SK-N-SH (cell line): ENCODE data around the gene PTPRG. TPM values are rescaled to one million over a fixed set of nuclear protein-coding genes. Genes with fewer than 3 reads are reported as not detected.

Experiments
- CTCF ChIA-PET: fragments of 300-600, 350-600 bp; formaldehyde crosslinking; extraction: SDS; loops from one replicate; lab custom pipeline; 2021; lab: Yijun Ruan, JAX
- POLR2A ChIA-PET: fragments of 350-600 bp; sonication (Branson Sonifier 250); formaldehyde crosslinking; extraction: SDS; loops from one replicate; lab custom pipeline; 2020; ENCODE audit warnings: antibody characterized with exemption, inconsistent platforms; lab: Yijun Ruan, JAX
- DNase-seq: peaks from one replicate; pipeline ENCODE4 v3.0.0; 2012
- H2AFZ ChIP-seq: fragments of 200-600 bp; sonication (generic); 2 replicates; pipeline ENCODE4 v1.8.1; 2016; ENCODE audit warnings: antibody characterized with exemption, mild to moderate bottlenecking, low read depth
- H3F3A ChIP-seq: fragments of 200-600 bp; sonication (generic); replicated peaks from 2 replicates; pipeline ENCODE3; 2016; ENCODE audit warnings: antibody characterized with exemption, mild to moderate bottlenecking; ENCODE audit not compliant: insufficient read depth
- H3K27ac ChIP-seq, 2 experiments: fragments of 200-500 bp in 1 of 2; fragments of 200-600 bp in 1 of 2; sonication (Bioruptor generic) in 1 of 2; sonication (generic), shearing (Covaris generic) in 1 of 2; 2 replicates each; pipeline versions ENCODE4 v1.5.1 to v1.6.1; 2014 to 2016; ENCODE audit warnings: low read depth in 2 of 2, inconsistent platforms in 1 of 2, low read length in 1 of 2, mild to moderate bottlenecking in 1 of 2, mixed read lengths in 1 of 2
- H3K27me3 ChIP-seq: fragments of 200-600 bp; sonication (generic), shearing (Covaris generic); 2 replicates; pipeline ENCODE4 v1.6.1; 2016; ENCODE audit warnings: mixed run types; ENCODE audit not compliant: insufficient read depth
- H3K36me3 ChIP-seq, 2 experiments: fragments of 200-500 bp in 1 of 2; fragments of 200-600 bp in 1 of 2; sonication (Bioruptor generic) in 1 of 2; sonication (generic) in 1 of 2; replicated peaks in 1 of 2; 2 replicates each; pipeline versions ENCODE3 to v1.5.1; 2014 to 2016; ENCODE audit warnings: low read length in 1 of 2, mild to moderate bottlenecking in 1 of 2; ENCODE audit not compliant: insufficient read depth in 2 of 2, control insufficient read depth in 1 of 2
- H3K4me1 ChIP-seq, 2 experiments: fragments of 200-500 bp in 1 of 2; fragments of 200-600 bp in 1 of 2; sonication (Bioruptor generic) in 1 of 2; sonication (generic), shearing (Covaris generic) in 1 of 2; 2 replicates each; pipeline versions ENCODE4 v1.5.1 to v1.6.1; 2014 to 2016; ENCODE audit warnings: low read depth in 1 of 2, low read length in 1 of 2, mixed run types in 1 of 2; ENCODE audit not compliant: insufficient read depth in 2 of 2, control insufficient read depth in 1 of 2
- H3K4me2 ChIP-seq: fragments of 200-600 bp; sonication (generic), shearing (Covaris generic); 2 replicates; pipeline ENCODE4 v1.6.1; 2017; ENCODE audit warnings: mixed run types
- H3K4me3 ChIP-seq, 2 experiments: fragments of 200-500 bp in 1 of 2; fragments of 200-600 bp in 1 of 2; sonication (Bioruptor generic) in 1 of 2; sonication (generic), shearing (Covaris generic) in 1 of 2; 2 replicates each; pipeline versions ENCODE4 v1.5.1 to v1.8.1; 2014 to 2016; ENCODE audit warnings: low read depth in 2 of 2, inconsistent platforms in 1 of 2, low read length in 1 of 2, mild to moderate bottlenecking in 1 of 2, mixed read lengths in 1 of 2, moderate library complexity in 1 of 2
- H3K79me2 ChIP-seq: fragments of 200-600 bp; sonication (generic); 2 replicates; pipeline ENCODE4 v1.8.1; 2017; ENCODE audit warnings: mild to moderate bottlenecking; ENCODE audit not compliant: insufficient read depth
- H3K9ac ChIP-seq: fragments of 200-600 bp; sonication (generic); 2 replicates; pipeline ENCODE4 v1.6.1; 2017; ENCODE audit warnings: mixed run types
- H3K9me2 ChIP-seq: fragments of 200-600 bp; sonication (generic); 2 replicates; pipeline ENCODE4 v1.6.1; 2017; ENCODE audit warnings: mixed run types
- H3K9me3 ChIP-seq: fragments of 200-600 bp; sonication (generic); 2 replicates; pipeline ENCODE4 v1.6.1; 2017; ENCODE audit warnings: mixed run types, mild to moderate bottlenecking, moderate library complexity
- H4K20me1 ChIP-seq: fragments of 200-600 bp; sonication (generic); 2 replicates; pipeline ENCODE4 v1.6.1; 2017; ENCODE audit warnings: mild to moderate bottlenecking, mixed run types; ENCODE audit not compliant: insufficient read depth
- CHD2 ChIP-seq: fragments of 150-350 bp; IDR thresholded peaks from 2 replicates; pipeline ENCODE4 v1.6.1; 2018; ENCODE audit warnings: low read length; ENCODE audit not compliant: partially characterized antibody
- ELF1 ChIP-seq: IDR thresholded peaks from 2 replicates; pipeline ENCODE4 v1.4.0; 2012
- EP300 ChIP-seq, 2 experiments: IDR thresholded peaks; 2 replicates each; pipeline versions ENCODE4 v1.4.0 to v1.6.1; 2012; ENCODE audit warnings: borderline replicate concordance in 1 of 2, low read depth in 1 of 2, low read length in 1 of 2
- EZH2phosphoT487 ChIP-seq: fragments of 200-600 bp; sonication (generic); IDR thresholded peaks from 2 replicates; pipeline ENCODE4 v1.6.1; 2017; ENCODE audit warnings: low read depth, mixed run types, mild to moderate bottlenecking, antibody characterized with exemption, moderate library complexity, borderline replicate concordance
- FOXJ3 ChIP-seq: sonication (generic); formaldehyde crosslinking; IDR thresholded peaks from 2 replicates; pipeline ENCODE4 v1.5.1; 2020; ENCODE audit warnings: mild to moderate bottlenecking, missing genetic modification reagents
- FOXM1 ChIP-seq: IDR thresholded peaks from 2 replicates; pipeline ENCODE4 v1.4.0; 2012; ENCODE audit warnings: low read depth, mild to moderate bottlenecking
- GABPA ChIP-seq: IDR thresholded peaks from 2 replicates; pipeline ENCODE4 v1.4.0; 2012; ENCODE audit warnings: low read depth, mild to moderate bottlenecking
- GATA2 ChIP-seq: sonication (generic); formaldehyde crosslinking; IDR thresholded peaks from 2 replicates; pipeline ENCODE4 v1.5.0; 2020; ENCODE audit warnings: mild to moderate bottlenecking, missing genetic modification reagents
- JUND ChIP-seq: IDR thresholded peaks from 2 replicates; pipeline ENCODE4 v1.4.0; 2012
- MEF2A ChIP-seq: IDR thresholded peaks from 2 replicates; pipeline ENCODE4 v1.4.0; 2012; ENCODE audit warnings: low read depth, borderline replicate concordance
- MXI1 ChIP-seq: IDR thresholded peaks from 2 replicates; pipeline ENCODE4 v1.6.1; 2012; ENCODE audit warnings: mild to moderate bottlenecking, low read depth, low read length, improper control_type of control experiment
- NFIC ChIP-seq: IDR thresholded peaks from 2 replicates; pipeline ENCODE4 v1.4.0; 2012; ENCODE audit warnings: borderline replicate concordance
- NRF1 ChIP-seq: IDR thresholded peaks from 2 replicates; pipeline ENCODE4 v1.6.1; 2012; ENCODE audit warnings: low read depth, mild to moderate bottlenecking, low read length
- SIN3A ChIP-seq: IDR thresholded peaks from 2 replicates; pipeline ENCODE4 v1.6.1; 2012; ENCODE audit warnings: low read depth, mild to moderate bottlenecking, low read length, moderate library complexity, borderline replicate concordance
- SMC3 ChIP-seq: IDR thresholded peaks from 2 replicates; pipeline ENCODE4 v1.6.1; 2012; ENCODE audit warnings: low read depth, low read length, improper control_type of control experiment
- TAF1 ChIP-seq: IDR thresholded peaks from 2 replicates; pipeline ENCODE4 v1.6.1; 2012; ENCODE audit warnings: low read depth, mild to moderate bottlenecking, low read length, moderate library complexity, borderline replicate concordance
- TCF12 ChIP-seq: IDR thresholded peaks from 2 replicates; pipeline ENCODE4 v1.4.0; 2012
- TEAD4 ChIP-seq: IDR thresholded peaks from 2 replicates; pipeline ENCODE4 v1.4.0; 2012; ENCODE audit warnings: mild to moderate bottlenecking, borderline replicate concordance; ENCODE audit not compliant: insufficient read depth
- WGBS: methylation state at CpG from one replicate; pipeline ENCODE4 v1.1.6; 2017; ENCODE audit warnings: low lambda C conversion rate; 5-methylcytosine and 5-hydroxymethylcytosine counted together
- polyA plus RNA-seq, 3 experiments: library from polyadenylated mRNA; depleted of rRNA; stranded (reverse); fragments of >200 nt; gene quantifications; 2 replicates each; pipeline ENCODE4 v1.2.3, GENCODE V29; 2012
- TF ChIP-seq, protein P1 (sequence below): fragments of 150-350 bp; IDR thresholded peaks from 2 replicates; pipeline ENCODE4 v1.6.1; 2017; ENCODE audit warnings: antibody characterized with exemption, low read length, low read depth, borderline replicate concordance
- TF ChIP-seq, protein P2 (sequence below): IDR thresholded peaks from 2 replicates; pipeline ENCODE4 v1.4.0; 2012; ENCODE audit warnings: low read depth
- TF ChIP-seq, protein P3 (sequence below): IDR thresholded peaks from 2 replicates; pipeline ENCODE4 v1.4.0; 2012; ENCODE audit warnings: low read depth, borderline replicate concordance
- TF ChIP-seq, protein P4 (sequence below): fragments of 200-600 bp; sonication (generic); IDR thresholded peaks from 2 replicates; pipeline ENCODE4 v1.6.1; 2017; ENCODE audit warnings: antibody characterized with exemption, mild to moderate bottlenecking, moderate library complexity
- TF ChIP-seq, protein P5 (sequence below): IDR thresholded peaks from 2 replicates; pipeline ENCODE4 v1.6.1; 2012; ENCODE audit warnings: mild to moderate bottlenecking, low read depth, low read length, moderate library complexity

PTPRG gene
- 14.1 and 14.3 TPM in 2 replicates for polyA plus RNA-seq (2012; rRNA removed)
- polyA plus RNA-seq (2012; cell fraction: cytosol; rRNA removed), result 16.9 and 20.3 TPM in 2 replicates
- 10.4 and 17.9 TPM in 2 replicates for polyA plus RNA-seq (2012; cell fraction: nucleus; rRNA removed)

DNA sequence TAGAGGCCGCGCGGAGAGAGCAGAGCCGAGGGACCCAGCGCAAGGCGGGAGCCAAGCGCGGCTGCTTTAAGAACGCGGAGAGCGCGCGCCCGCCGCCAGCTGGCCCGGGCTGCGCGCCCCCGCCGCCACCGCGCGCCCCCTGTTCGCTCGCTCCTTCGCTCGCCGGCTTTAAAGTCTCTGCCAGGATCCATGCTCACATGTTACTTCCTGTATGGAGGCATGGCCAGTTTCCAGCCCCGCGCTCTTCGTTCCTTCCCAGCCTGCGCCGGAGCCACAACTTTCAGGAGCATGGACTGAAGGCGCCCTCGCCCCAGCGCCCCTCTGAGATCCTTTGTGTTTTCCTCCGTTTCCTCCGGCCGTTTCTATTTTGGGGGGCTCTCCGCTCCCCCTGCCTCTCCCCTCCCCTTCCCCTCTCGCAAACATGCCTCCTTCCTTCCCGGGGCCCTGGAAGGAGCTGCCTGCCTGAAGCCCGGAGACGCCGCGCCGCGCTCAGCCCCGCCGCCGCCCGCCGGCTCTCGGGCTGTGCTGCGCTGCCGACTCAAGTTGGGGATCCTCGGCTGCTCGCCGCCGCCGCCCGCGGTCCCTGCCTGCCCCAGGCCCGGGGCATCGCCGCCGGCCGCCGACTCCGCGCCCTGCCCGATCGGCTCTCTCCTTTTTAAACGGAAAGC is at the start of gene PTPRG:
Gene PTPRG, plus strand, starts transcription at position 198 of the 668 bp plus-strand sequence. CDS start 717 bp downstream, outside the sequence.
- Histone ChIP-seq H3K4me1 (peaks cover 9 to 12% of the 10 kb centered on the region in 2 experiments; a peak in 2 of 4 replicates), H4K20me1 (peaks cover 8% of the 10 kb centered on the region; the same call in 1 of the 2 replicates), H3K27me3 (no peaks in the 10 kb centered on the region; the same call in 1 of the 2 replicates), H3K9ac (peak within 1 kb of the TSS; percentile 91), H3K9me3 (no peaks in the 10 kb centered on the region), H3K27ac (peak within 1 kb of the TSS; percentile 74 to 93), H3K36me3 (no peaks in the 10 kb centered on the region), H3K4me2 (peak within 1 kb of the TSS; percentile 93), H3K4me3 (peak within 1 kb of the TSS; percentile 74 to 88), H2AFZ (peak within 1 kb of the TSS; percentile 86), H3K9me2 (no peaks in the 10 kb centered on the region), H3K79me2 (peaks cover 48% of the 10 kb centered on the region), H3F3A (no peaks in the 10 kb centered on the region)
- peak; percentile 91 for DNase-seq
- CTCF ChIA-PET, result interaction anchor here (0.6 to 1.1 kb wide), 2 partner anchors 1135 to 1290 kb away, joined by 3 read pairs; no protein-coding TSS in a partner anchor
- POLR2A ChIA-PET, result no interaction called here
- WGBS, result 6% methylated on average over 11 of the region's 74 CpGs
- no peak for TF ChIP-seq FOXM1
- TF ChIP-seq TCF12, result peak; percentile 20; the same call in 1 of the 2 replicates
- TF ChIP-seq, protein P1, sequence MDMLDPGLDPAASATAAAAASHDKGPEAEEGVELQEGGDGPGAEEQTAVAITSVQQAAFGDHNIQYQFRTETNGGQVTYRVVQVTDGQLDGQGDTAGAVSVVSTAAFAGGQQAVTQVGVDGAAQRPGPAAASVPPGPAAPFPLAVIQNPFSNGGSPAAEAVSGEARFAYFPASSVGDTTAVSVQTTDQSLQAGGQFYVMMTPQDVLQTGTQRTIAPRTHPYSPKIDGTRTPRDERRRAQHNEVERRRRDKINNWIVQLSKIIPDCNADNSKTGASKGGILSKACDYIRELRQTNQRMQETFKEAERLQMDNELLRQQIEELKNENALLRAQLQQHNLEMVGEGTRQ, result no peak
- no peak for TF ChIP-seq NRF1
- TF ChIP-seq CHD2, result no peak
- TF ChIP-seq SIN3A, result no peak
- no peak for TF ChIP-seq JUND
- TF ChIP-seq MXI1, result peak; percentile 62; the same call in 1 of the 2 replicates
- TF ChIP-seq GATA2 (CRISPR knock-in tag), result no peak
- peak; percentile 78 for TF ChIP-seq ELF1
- TF ChIP-seq, protein P2, sequence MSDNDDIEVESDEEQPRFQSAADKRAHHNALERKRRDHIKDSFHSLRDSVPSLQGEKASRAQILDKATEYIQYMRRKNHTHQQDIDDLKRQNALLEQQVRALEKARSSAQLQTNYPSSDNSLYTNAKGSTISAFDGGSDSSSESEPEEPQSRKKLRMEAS, result peak; percentile 92
- peak; percentile 63; the same call in 1 of the 2 replicates for TF ChIP-seq NFIC
- TF ChIP-seq, protein P3, sequence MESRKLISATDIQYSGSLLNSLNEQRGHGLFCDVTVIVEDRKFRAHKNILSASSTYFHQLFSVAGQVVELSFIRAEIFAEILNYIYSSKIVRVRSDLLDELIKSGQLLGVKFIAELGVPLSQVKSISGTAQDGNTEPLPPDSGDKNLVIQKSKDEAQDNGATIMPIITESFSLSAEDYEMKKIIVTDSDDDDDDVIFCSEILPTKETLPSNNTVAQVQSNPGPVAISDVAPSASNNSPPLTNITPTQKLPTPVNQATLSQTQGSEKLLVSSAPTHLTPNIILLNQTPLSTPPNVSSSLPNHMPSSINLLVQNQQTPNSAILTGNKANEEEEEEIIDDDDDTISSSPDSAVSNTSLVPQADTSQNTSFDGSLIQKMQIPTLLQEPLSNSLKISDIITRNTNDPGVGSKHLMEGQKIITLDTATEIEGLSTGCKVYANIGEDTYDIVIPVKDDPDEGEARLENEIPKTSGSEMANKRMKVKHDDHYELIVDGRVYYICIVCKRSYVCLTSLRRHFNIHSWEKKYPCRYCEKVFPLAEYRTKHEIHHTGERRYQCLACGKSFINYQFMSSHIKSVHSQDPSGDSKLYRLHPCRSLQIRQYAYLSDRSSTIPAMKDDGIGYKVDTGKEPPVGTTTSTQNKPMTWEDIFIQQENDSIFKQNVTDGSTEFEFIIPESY, result no peak
- TF ChIP-seq, protein P4, sequence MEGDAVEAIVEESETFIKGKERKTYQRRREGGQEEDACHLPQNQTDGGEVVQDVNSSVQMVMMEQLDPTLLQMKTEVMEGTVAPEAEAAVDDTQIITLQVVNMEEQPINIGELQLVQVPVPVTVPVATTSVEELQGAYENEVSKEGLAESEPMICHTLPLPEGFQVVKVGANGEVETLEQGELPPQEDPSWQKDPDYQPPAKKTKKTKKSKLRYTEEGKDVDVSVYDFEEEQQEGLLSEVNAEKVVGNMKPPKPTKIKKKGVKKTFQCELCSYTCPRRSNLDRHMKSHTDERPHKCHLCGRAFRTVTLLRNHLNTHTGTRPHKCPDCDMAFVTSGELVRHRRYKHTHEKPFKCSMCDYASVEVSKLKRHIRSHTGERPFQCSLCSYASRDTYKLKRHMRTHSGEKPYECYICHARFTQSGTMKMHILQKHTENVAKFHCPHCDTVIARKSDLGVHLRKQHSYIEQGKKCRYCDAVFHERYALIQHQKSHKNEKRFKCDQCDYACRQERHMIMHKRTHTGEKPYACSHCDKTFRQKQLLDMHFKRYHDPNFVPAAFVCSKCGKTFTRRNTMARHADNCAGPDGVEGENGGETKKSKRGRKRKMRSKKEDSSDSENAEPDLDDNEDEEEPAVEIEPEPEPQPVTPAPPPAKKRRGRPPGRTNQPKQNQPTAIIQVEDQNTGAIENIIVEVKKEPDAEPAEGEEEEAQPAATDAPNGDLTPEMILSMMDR, result no peak
- TF ChIP-seq TAF1, result peak; percentile 93
- TF ChIP-seq EP300 (IDR thresholded peaks at IDR 0.05; ENCODE audit: borderline replicate concordance in 1 of 2, low read depth in 1 of 2, low read length in 1 of 2), result no peak
- no peak for TF ChIP-seq EZH2phosphoT487
- no peak for TF ChIP-seq FOXJ3
- TF ChIP-seq TEAD4, result no peak
- peak; percentile 51; the same call in 1 of the 2 replicates for TF ChIP-seq GABPA
- TF ChIP-seq, protein P5, sequence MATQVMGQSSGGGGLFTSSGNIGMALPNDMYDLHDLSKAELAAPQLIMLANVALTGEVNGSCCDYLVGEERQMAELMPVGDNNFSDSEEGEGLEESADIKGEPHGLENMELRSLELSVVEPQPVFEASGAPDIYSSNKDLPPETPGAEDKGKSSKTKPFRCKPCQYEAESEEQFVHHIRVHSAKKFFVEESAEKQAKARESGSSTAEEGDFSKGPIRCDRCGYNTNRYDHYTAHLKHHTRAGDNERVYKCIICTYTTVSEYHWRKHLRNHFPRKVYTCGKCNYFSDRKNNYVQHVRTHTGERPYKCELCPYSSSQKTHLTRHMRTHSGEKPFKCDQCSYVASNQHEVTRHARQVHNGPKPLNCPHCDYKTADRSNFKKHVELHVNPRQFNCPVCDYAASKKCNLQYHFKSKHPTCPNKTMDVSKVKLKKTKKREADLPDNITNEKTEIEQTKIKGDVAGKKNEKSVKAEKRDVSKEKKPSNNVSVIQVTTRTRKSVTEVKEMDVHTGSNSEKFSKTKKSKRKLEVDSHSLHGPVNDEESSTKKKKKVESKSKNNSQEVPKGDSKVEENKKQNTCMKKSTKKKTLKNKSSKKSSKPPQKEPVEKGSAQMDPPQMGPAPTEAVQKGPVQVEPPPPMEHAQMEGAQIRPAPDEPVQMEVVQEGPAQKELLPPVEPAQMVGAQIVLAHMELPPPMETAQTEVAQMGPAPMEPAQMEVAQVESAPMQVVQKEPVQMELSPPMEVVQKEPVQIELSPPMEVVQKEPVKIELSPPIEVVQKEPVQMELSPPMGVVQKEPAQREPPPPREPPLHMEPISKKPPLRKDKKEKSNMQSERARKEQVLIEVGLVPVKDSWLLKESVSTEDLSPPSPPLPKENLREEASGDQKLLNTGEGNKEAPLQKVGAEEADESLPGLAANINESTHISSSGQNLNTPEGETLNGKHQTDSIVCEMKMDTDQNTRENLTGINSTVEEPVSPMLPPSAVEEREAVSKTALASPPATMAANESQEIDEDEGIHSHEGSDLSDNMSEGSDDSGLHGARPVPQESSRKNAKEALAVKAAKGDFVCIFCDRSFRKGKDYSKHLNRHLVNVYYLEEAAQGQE, result peak; percentile 45; the same call in 1 of the 2 replicates
- no peak for TF ChIP-seq SMC3
- no peak for TF ChIP-seq MEF2A
